ENCODE results near the gene CDK9. TPM values are rescaled to one million over a fixed set of nuclear protein-coding genes. Genes with fewer than 3 reads are reported as not detected.
A peak's percentile ranks its signal among the peaks of the same experiment; 100 is the strongest.

The CDK9 gene
- total RNA-seq, 2 experiments from 2014 or later: 80.0 to 136 TPM

GRCh38 chr9:127781806-127782205 is 4.0 kb upstream of the CDK9 start:
- H3K4me2 ChIP-seq (ENCODE audit: low read length): peak overlapping the region; percentile 22; the same call in 1 of the 2 replicates
- no peak for DNase-seq (ENCODE audit: low spot score)
- H2AFZ ChIP-seq (ENCODE audit: low read length): no peak overlapping the region
- H3K36me3 ChIP-seq (ENCODE audit: insufficient read depth, low read length): peaks cover 14% of the 10 kb centered on the region
- peaks cover 60% of the 10 kb centered on the region for H3K4me1 ChIP-seq (ENCODE audit: insufficient read depth, low read length, poor library complexity, severe bottlenecking)
- H3K4me3 ChIP-seq (ENCODE audit: low read depth, low read length, poor library complexity, severe bottlenecking): no peak overlapping the region
- H3K79me2 ChIP-seq (ENCODE audit: insufficient read depth, low read depth, low read length): peaks cover 38% of the 10 kb centered on the region
- no peaks in the 10 kb centered on the region for H3K9me2 ChIP-seq (ENCODE audit: insufficient read depth, low read length)
- BruUV-seq (replicated peaks): no TSS peak
- no peak for TF ChIP-seq CTCF (conservative IDR thresholded peaks at IDR 0.05; ENCODE audit: low read length)
- no peak for TF ChIP-seq EZH2phosphoT487 (IDR thresholded peaks at IDR 0.05; ENCODE audit: borderline replicate concordance, low read depth, low read length)
- intact Hi-C loops (cut with micrococcal nuclease; ENCODE audit: unreplicated experiment): no loop called here
- no peaks in the 10 kb centered on the region for H3K9me3 ChIP-seq (ENCODE audit: low read length)
- H3K27ac ChIP-seq (ENCODE audit: low read depth, low read length, poor library complexity, severe bottlenecking): peak overlapping the region; percentile 52
- POLR2A ChIA-PET: interaction anchor here (0.5 kb wide), 1 partner anchor 323 kb away, joined by 6 read pairs; no protein-coding TSS in a partner anchor
- peaks cover 2% of the 10 kb centered on the region for H4K20me1 ChIP-seq (ENCODE audit: insufficient read depth, low read length)
- CTCF ChIA-PET (ENCODE audit: unreplicated experiment): no interaction called here

- TF ChIP-seq EZH2phosphoT487 (IDR thresholded peaks at IDR 0.05; ENCODE audit: borderline replicate concordance, low read depth, low read length) (no peak), CTCF (conservative IDR thresholded peaks at IDR 0.05; ENCODE audit: low read length) (no peak)
- peak; percentile 78 for DNase-seq (ENCODE audit: low spot score)
- Histone ChIP-seq H3K4me3 (ENCODE audit: low read depth, low read length, poor library complexity, severe bottlenecking) (peak overlapping the region; percentile 38), H3K79me2 (ENCODE audit: insufficient read depth, low read depth, low read length) (peaks cover 38% of the 10 kb centered on the region), H3K9me3 (ENCODE audit: low read length) (no peaks in the 10 kb centered on the region), H3K4me2 (ENCODE audit: low read length) (peak overlapping the region; percentile 74), H2AFZ (ENCODE audit: low read length) (peak overlapping the region; percentile 45; the same call in 1 of the 2 replicates), H3K27ac (ENCODE audit: low read depth, low read length, poor library complexity, severe bottlenecking) (peak overlapping the region; percentile 81), H4K20me1 (ENCODE audit: insufficient read depth, low read length) (peaks cover 18% of the 10 kb centered on the region), H3K36me3 (ENCODE audit: insufficient read depth, low read length) (peaks cover 25% of the 10 kb centered on the region), H3K9me2 (ENCODE audit: insufficient read depth, low read length) (no peaks in the 10 kb centered on the region), H3K4me1 (ENCODE audit: insufficient read depth, low read length, poor library complexity, severe bottlenecking) (peaks cover 72% of the 10 kb centered on the region)
- ChIA-PET CTCF (ENCODE audit: unreplicated experiment) (interaction anchor here (1.6 kb wide), 1 partner anchor 12 kb away, joined by 8 read pairs; no protein-coding TSS in a partner anchor), POLR2A (interaction anchor here (1.0 kb wide), 2 partner anchors 38 to 48 kb away, joined by 3 read pairs; partner anchors contain the start of gene TOR2A)
- intact Hi-C loops (cut with micrococcal nuclease; ENCODE audit: unreplicated experiment): no loop called here
- no TSS peak for BruUV-seq (replicated peaks)
Observed at GRCh38 chr9:127783111-127784008, 2.5 kb upstream of the CDK9 start.
